Fibroblast of villous mesenchyme (primary cell): ENCODE measurements around the gene AMN1. TPM values are rescaled to one million over a fixed set of nuclear protein-coding genes. Genes with fewer than 3 reads are reported as not detected.

Source experiments
- DNase-seq: peaks from one replicate; pipeline ENCODE4 v3.0.0-alpha.2; 2010; ENCODE audit warnings: low read depth
- H3K4me3 ChIP-seq: 2 replicates; pipeline ENCODE4 v1.5.1; 2011; ENCODE audit warnings: low read depth, mild to moderate bottlenecking, low read length
- CTCF ChIP-seq: IDR thresholded peaks from 2 replicates; pipeline ENCODE4 v1.5.1; 2012; ENCODE audit warnings: low read depth, mild to moderate bottlenecking, low read length; ENCODE audit not compliant: insufficient read depth
- small RNA-seq: library from RNA; depleted of rRNA; stranded (forward); fragments of <200 nt; gene quantifications from one replicate; pipeline ENCODE3, GENCODE V24; 2012
- total RNA-seq: library from RNA; depleted of rRNA; stranded (reverse); fragments of >200 nt; gene quantifications from 2 replicates; pipeline ENCODE4 v1.2.3, GENCODE V29; 2012

AMN1 gene
- total RNA-seq, 1 donor: 7.3 TPM

GRCh38 chr12:31629756-31630732 lies 98.8 kb downstream of the AMN1 start:
- DNase-seq: peak; percentile 92
- no peak for TF ChIP-seq CTCF
- peak overlapping the region; percentile 22 for H3K4me3 ChIP-seq

GRCh38 chr12:31627456-31628054 lies 101.3 kb downstream of the AMN1 start:
- DNase-seq: no peak
- H3K4me3 ChIP-seq: no peak overlapping the region
- TF ChIP-seq CTCF: no peak

GRCh38 chr12:31626270-31626995 lies 102.4 kb downstream of the AMN1 start:
- no peak for DNase-seq
- H3K4me3 ChIP-seq: no peak overlapping the region
- no peak for TF ChIP-seq CTCF

- no peak overlapping the region for H3K4me3 ChIP-seq
- no peak for TF ChIP-seq CTCF
- no peak for DNase-seq
Measured at GRCh38 chr12:31622038-31622437, 106.8 kb downstream of the AMN1 start.

Small RNA genes within 50 kb of the gene (small RNA-seq; reads per million reads assigned to genes)
- not detected for gene AC023157.2

Other genes with a start within 250 kb of the AMN1 start
- 11.6 and 11.7 TPM in 2 replicates for gene DENND5B, start 137.9 kb downstream of the AMN1 start, total RNA-seq
- gene ETFBKMT, start 69.3 kb downstream of the AMN1 start, total RNA-seq: 2.3 and 2.6 TPM in 2 replicates
- 25.8 and 28.1 TPM in 2 replicates for gene RESF1, start 230.4 kb upstream of the AMN1 start, total RNA-seq